K562 (cell line): ENCODE measurements around the gene RRAGD. TPM values are rescaled to one million over a fixed set of nuclear protein-coding genes. Genes with fewer than 3 reads are reported as not detected.

ENCODE experiments used
- ATAC-seq: fragments of 200-7000 bp; cut with Tn5 transposase; 3 replicates; pipeline ENCODE4 v1.9.1; 2020; ENCODE audit warnings: moderate library complexity
- BruUV-seq: library from RNA; stranded (reverse); fragments of 400-500 nt; replicated peaks from 2 replicates; lab custom pipeline; 2021; lab: Mats Ljungman, UMichigan
- CTCF ChIA-PET: fragments of 300-600 bp; formaldehyde crosslinking; extraction: SDS; loops from one replicate; lab custom pipeline; 2021; ENCODE audit warnings: low intra/inter-chr PET ratio; lab: Yijun Ruan, JAX
- POLR2A ChIA-PET: fragments of 300-600, 350-650 bp; sonication (Branson Sonifier 250); formaldehyde crosslinking; extraction: SDS; loops from one replicate; lab custom pipeline; 2021; ENCODE audit warnings: antibody characterized with exemption, inconsistent platforms; lab: Yijun Ruan, JAX
- DNase-seq, 4 experiments: peaks; one replicate each; pipeline versions ENCODE4 v3.0.0 to v3.0.0-alpha.2; 2011 to 2018; ENCODE audit warnings: low spot score in 3 of 4, mixed read lengths in 3 of 4; ENCODE audit errors: extremely low read depth in 1 of 4
- FAIRE-seq: peaks from 2 replicates; lab custom pipeline; 2011; peaks lifted over from hg19 to GRCh38; lab: Jason Lieb, UNC
- H2AFZ ChIP-seq: 2 replicates; pipeline ENCODE4 v1.6.0; 2011; ENCODE audit warnings: low read depth, low read length, control low read depth, inconsistent platforms
- H3K27ac ChIP-seq: fragments of 200-600 bp; 3 replicates; pipeline ENCODE4 v1.8.0; 2011; ENCODE audit warnings: low read depth, mild to moderate bottlenecking, control low read depth, inconsistent platforms, low read length, moderate library complexity, mixed read lengths; ENCODE audit errors: extremely low read depth
- H3K27me3 ChIP-seq, 2 experiments: fragments of 300-600 bp in 1 of 2; 2 replicates in 1 of 2; 3 replicates in 1 of 2; pipeline versions ENCODE4 v1.6.0 to v1.8.0; 2011; ENCODE audit warnings: inconsistent platforms in 2 of 2, low read length in 2 of 2, mild to moderate bottlenecking in 1 of 2, mixed read lengths in 1 of 2, moderate library complexity in 1 of 2; ENCODE audit not compliant: control insufficient read depth in 2 of 2, insufficient read depth in 2 of 2
- H3K36me3 ChIP-seq: fragments of 300-600 bp; 3 replicates; pipeline ENCODE4 v1.8.0; 2011; ENCODE audit warnings: mild to moderate bottlenecking, low read length, inconsistent platforms; ENCODE audit not compliant: control insufficient read depth, insufficient read depth
- H3K4me1 ChIP-seq, 2 experiments: fragments of 200-600 bp in 1 of 2; replicated peaks in 1 of 2; 2 replicates in 1 of 2; 3 replicates in 1 of 2; pipeline versions ENCODE4 v1.5.1 to v1.8.0; 2011; ENCODE audit warnings: inconsistent platforms in 2 of 2, low read length in 2 of 2, mild to moderate bottlenecking in 1 of 2, mixed read lengths in 1 of 2, moderate library complexity in 1 of 2; ENCODE audit not compliant: control insufficient read depth in 2 of 2, insufficient read depth in 2 of 2
- H3K4me2 ChIP-seq: 2 replicates; pipeline ENCODE4 v1.6.1; 2011; ENCODE audit warnings: low read length, control low read depth, inconsistent platforms, mixed read lengths; ENCODE audit not compliant: insufficient read depth
- H3K4me3 ChIP-seq: fragments of 200-600 bp; sonication (generic), shearing (Covaris generic); 2 replicates; pipeline ENCODE4 v1.5.1; 2016; ENCODE audit warnings: control low read depth, inconsistent platforms
- H3K79me2 ChIP-seq: fragments of 200-600 bp; 3 replicates; pipeline ENCODE4 v1.8.0; 2011; ENCODE audit warnings: low read length, inconsistent platforms; ENCODE audit not compliant: control insufficient read depth, insufficient read depth
- H3K9ac ChIP-seq, 2 experiments: 2 replicates each; pipeline versions ENCODE4 v1.6.0 to v1.6.1; 2011; ENCODE audit warnings: low read depth in 2 of 2, low read length in 2 of 2, control low read depth in 1 of 2, inconsistent platforms in 1 of 2, mild to moderate bottlenecking in 1 of 2, mixed read lengths in 1 of 2; ENCODE audit not compliant: insufficient read depth in 1 of 2
- H3K9me1 ChIP-seq: one replicate; pipeline ENCODE4 v1.6.0; 2011; ENCODE audit warnings: inconsistent platforms, mild to moderate bottlenecking, low read length, moderate library complexity; ENCODE audit not compliant: control insufficient read depth, insufficient read depth
- H3K9me3 ChIP-seq: replicated peaks from 2 replicates; pipeline ENCODE4 v1.5.1; 2011; ENCODE audit warnings: low read depth, low read length, inconsistent platforms; ENCODE audit not compliant: control insufficient read depth, insufficient read depth
- H4K20me1 ChIP-seq: replicated peaks from 2 replicates; pipeline ENCODE4 v1.6.1; 2011; ENCODE audit warnings: low read length, inconsistent platforms, mixed read lengths; ENCODE audit not compliant: control insufficient read depth, insufficient read depth
- BHLHE40 ChIP-seq: IDR thresholded peaks from 2 replicates; pipeline ENCODE4 v1.6.1; 2011; ENCODE audit warnings: low read length, improper control_type of control experiment
- MAFG ChIP-seq: fragments of 450-650 bp; conservative IDR thresholded peaks from 2 replicates; pipeline ENCODE4 v1.6.1; 2016; ENCODE audit warnings: missing genetic modification characterization, missing compliant biosample characterization
- MAZ ChIP-seq, 2 experiments: fragments of 450-650 bp in 1 of 2; sonication (generic) in 1 of 2; formaldehyde crosslinking; IDR thresholded peaks in 1 of 2; conservative IDR thresholded peaks in 1 of 2; 2 replicates each; pipeline versions ENCODE4 v1.4.0 to v1.5.0; 2020; ENCODE audit warnings: mild to moderate bottlenecking in 1 of 2, missing genetic modification reagents in 1 of 2
- NFYB ChIP-seq: IDR thresholded peaks from 2 replicates; pipeline ENCODE4 v1.6.1; 2011; ENCODE audit warnings: mild to moderate bottlenecking, moderate library complexity; ENCODE audit not compliant: insufficient read length; ENCODE audit errors: extremely low read depth
- POLR2H ChIP-seq: IDR thresholded peaks from 2 replicates; pipeline ENCODE4 v1.6.1; 2016; ENCODE audit warnings: missing genetic modification characterization, low read depth, mild to moderate bottlenecking, control low read depth, missing compliant biosample characterization, moderate library complexity
- RAD21 ChIP-seq, 2 experiments: fragments of 250-450 bp in 1 of 2; fragments of 450-650 bp in 1 of 2; sonication (Bioruptor Pico) in 1 of 2; formaldehyde crosslinking in 1 of 2; IDR thresholded peaks in 1 of 2; conservative IDR thresholded peaks in 1 of 2; 2 replicates each; pipeline versions ENCODE4 v1.4.0 to v1.8.0; 2020 to 2022; ENCODE audit warnings: mild to moderate bottlenecking in 2 of 2, moderate library complexity in 1 of 2
- RCOR1 ChIP-seq, 2 experiments: IDR thresholded peaks; 2 replicates each; pipeline ENCODE4 v1.6.1; 2012; ENCODE audit warnings: low read depth in 2 of 2, low read length in 2 of 2, borderline replicate concordance in 1 of 2, improper control_type of control experiment in 1 of 2
- TSC22D4 ChIP-seq: fragments of 450-650 bp; IDR thresholded peaks from 2 replicates; pipeline ENCODE4 v1.6.1; 2016; ENCODE audit warnings: missing genetic modification characterization, missing biosample characterization, control low read depth
- ZFP36 ChIP-seq: fragments of 150-350 bp; IDR thresholded peaks from 2 replicates; pipeline ENCODE4 v1.6.1; 2018; ENCODE audit warnings: low read length, low read depth; ENCODE audit not compliant: partially characterized antibody
- WGBS: fragments of 100-300 bp; shearing (Covaris generic); methylation state at CpG from one replicate; pipeline ENCODE4 v1.1.6; 2016; ENCODE audit warnings: low coverage, mixed read lengths; ENCODE audit not compliant: insufficient coverage; ENCODE audit errors: missing lambda C conversion rate; 5-methylcytosine and 5-hydroxymethylcytosine counted together
- in situ Hi-C: fragments of 300-500 bp; cut with MboI; formaldehyde crosslinking; loops from 4 replicates; pipeline ENCODE4 v1.15.0; 2018; ENCODE audit warnings: inconsistent platforms, mixed read lengths
- intact Hi-C: fragments of 100-400 bp; cut with micrococcal nuclease; formaldehyde crosslinking; loops from 2 replicates; pipeline ENCODE4 v1.14.2; 2022
- polyA plus RNA-seq, 8 experiments: library from polyadenylated mRNA; depleted of rRNA in 4 of 8; stranded (reverse) in 5 of 8; unstranded in 3 of 8; fragments of >200 nt; fragmentation: Nextera tagmentation in 2 of 8; fragmentation: Illumina TruSeq in 1 of 8; extraction: Ambion mirVana in 2 of 8; extraction: Trizol in 1 of 8; gene quantifications; 2 replicates each; pipeline versions ENCODE4 v1.2.1 to v1.2.3, GENCODE V29; 2011 to 2014; ENCODE audit warnings: inconsistent platforms in 1 of 8, missing spikeins in 1 of 8
- total RNA-seq, 7 experiments: library from RNA; depleted of rRNA in 6 of 7; stranded (reverse); fragments of >200 nt in 6 of 7; fragmentation: Illumina TruSeq in 2 of 7; extraction: Trizol in 2 of 7; gene quantifications; 2 replicates each; pipeline versions ENCODE4 v1.2.1 to v1.2.3, GENCODE V29; 2011 to 2021; ENCODE audit warnings: low replicate concordance in 1 of 7
- TF ChIP-seq, protein P1 (sequence below): IDR thresholded peaks from 2 replicates; pipeline ENCODE4 v1.6.1; 2012; ENCODE audit warnings: low read depth, low read length, improper control_type of control experiment, borderline replicate concordance
- TF ChIP-seq, protein P2 (sequence below): fragments of 250-450 bp; sonication (Bioruptor Pico); IDR thresholded peaks from 2 replicates; pipeline ENCODE4 v1.5.0; 2021; ENCODE audit warnings: mild to moderate bottlenecking, borderline replicate concordance

The RRAGD gene
- total and polyA plus RNA-seq, 9 of the 15 experiments (the other 6 are each of a cell fraction or from before 2014, with no cell fraction given) = 0.03 to 0.07 (median 0.04) TPM; not detected in 6

DNA sequence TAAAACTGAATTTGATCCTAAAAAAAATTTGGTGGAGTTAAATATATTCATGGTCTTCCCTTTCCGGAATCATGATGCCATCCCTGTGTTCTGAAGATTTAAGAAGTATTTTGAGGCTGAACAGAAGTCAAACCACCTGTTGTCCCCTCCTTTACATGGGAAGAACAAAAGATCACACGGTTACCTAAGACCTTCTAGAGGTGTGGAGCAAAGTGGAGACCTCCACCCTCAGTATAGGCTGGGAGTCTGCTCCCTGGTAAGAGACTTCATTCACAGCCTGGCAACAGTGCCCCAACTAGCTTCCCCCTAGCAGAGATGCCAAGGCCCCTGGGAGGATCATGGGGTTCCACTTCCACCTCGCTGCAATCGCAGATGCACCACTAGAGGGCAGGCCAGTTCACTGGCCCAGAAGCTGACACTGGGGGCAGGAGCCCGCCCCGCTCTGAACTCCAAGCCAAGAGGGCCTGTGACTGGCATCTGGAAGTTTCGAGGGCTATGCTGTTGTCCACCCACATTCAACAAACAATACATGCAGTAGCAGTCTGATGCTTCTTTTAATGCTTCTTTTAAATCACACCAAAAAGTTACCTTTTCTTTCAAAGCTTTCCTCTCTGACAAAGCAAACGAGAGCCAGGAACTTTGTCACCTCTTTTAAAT is 40.1 kb downstream of the RRAGD start:
- BruUV-seq = no TSS peak
- Histone ChIP-seq H3K4me2 (no peak overlapping the region), H3K27ac (no peak overlapping the region), H3K9ac (no peak overlapping the region), H3K4me1 (0 out of 5 replicates have a peak, but pooled peaks cover 0 to 3% of the 10 kb centered on the region in 2 experiments), H3K9me1 (no peaks in the 10 kb centered on the region), H4K20me1 (no peaks in the 10 kb centered on the region), H2AFZ (peak overlapping the region; percentile 71), H3K79me2 (no peaks in the 10 kb centered on the region), H3K4me3 (no peak overlapping the region), H3K27me3 (peaks cover 0 to 6% of the 10 kb centered on the region in 2 experiments; a peak in 4 of 5 replicates), H3K9me3 (no peaks in the 10 kb centered on the region), H3K36me3 (no peaks in the 10 kb centered on the region)
- FAIRE-seq (peak; percentile 88), ATAC-seq (peak; percentile 99), DNase-seq (peak; percentile 68 to 78 (median 72))
- 11% methylated on average over 8 of the region's 8 CpGs for WGBS
- ChIA-PET CTCF (interaction anchor here (0.6 to 1.5 kb wide), 2 partner anchors 238 to 292 kb away, joined by 3 read pairs; no protein-coding TSS in a partner anchor), POLR2A (interaction anchor here (0.5 to 1.7 kb wide), 8 partner anchors 13 to 639 kb away, joined by 3 to 6 read pairs (median 3); no protein-coding TSS in a partner anchor)
- intact Hi-C loops = loop anchor here (2.0 kb wide), 1 partner anchor 239 kb away; no protein-coding TSS in a partner anchor
- in situ Hi-C loops = no loop called here
- peak in 1 of 2 experiments; percentile 42; a peak in 1 of 4 replicates for TF ChIP-seq RCOR1 (IDR thresholded peaks at IDR 0.05; ENCODE audit: borderline replicate concordance in 1 of 2, low read depth in 2 of 2, low read length in 2 of 2)
- TF ChIP-seq RAD21 (CRISPR knock-in tag; conservative IDR thresholded peaks at IDR 0.05 in 1 of 2, IDR thresholded peaks at IDR 0.05 in 1 of 2) = peak; percentile 60 to 78
- peak; percentile 12 for TF ChIP-seq ZFP36
- TF ChIP-seq POLR2H (tag) = no peak
- TF ChIP-seq NFYB = no peak
- no peak for TF ChIP-seq MAFG (tag)
- TF ChIP-seq, protein P1, sequence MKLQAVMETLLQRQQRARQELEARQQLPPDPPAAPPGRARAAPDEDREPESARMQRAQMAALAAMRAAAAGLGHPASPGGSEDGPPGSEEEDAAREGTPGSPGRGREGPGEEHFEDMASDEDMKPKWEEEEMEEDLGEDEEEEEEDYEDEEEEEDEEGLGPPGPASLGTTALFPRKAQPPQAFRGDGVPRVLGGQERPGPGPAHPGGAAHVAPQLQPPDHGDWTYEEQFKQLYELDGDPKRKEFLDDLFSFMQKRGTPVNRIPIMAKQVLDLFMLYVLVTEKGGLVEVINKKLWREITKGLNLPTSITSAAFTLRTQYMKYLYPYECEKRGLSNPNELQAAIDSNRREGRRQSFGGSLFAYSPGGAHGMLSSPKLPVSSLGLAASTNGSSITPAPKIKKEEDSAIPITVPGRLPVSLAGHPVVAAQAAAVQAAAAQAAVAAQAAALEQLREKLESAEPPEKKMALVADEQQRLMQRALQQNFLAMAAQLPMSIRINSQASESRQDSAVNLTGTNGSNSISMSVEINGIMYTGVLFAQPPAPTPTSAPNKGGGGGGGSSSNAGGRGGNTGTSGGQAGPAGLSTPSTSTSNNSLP = 0 out of 2 replicates have a peak, but pooled peaks have one; percentile 34
- 0 out of 2 replicates have a peak, but pooled peaks have one; percentile 21 for TF ChIP-seq BHLHE40
- TF ChIP-seq, protein P2, sequence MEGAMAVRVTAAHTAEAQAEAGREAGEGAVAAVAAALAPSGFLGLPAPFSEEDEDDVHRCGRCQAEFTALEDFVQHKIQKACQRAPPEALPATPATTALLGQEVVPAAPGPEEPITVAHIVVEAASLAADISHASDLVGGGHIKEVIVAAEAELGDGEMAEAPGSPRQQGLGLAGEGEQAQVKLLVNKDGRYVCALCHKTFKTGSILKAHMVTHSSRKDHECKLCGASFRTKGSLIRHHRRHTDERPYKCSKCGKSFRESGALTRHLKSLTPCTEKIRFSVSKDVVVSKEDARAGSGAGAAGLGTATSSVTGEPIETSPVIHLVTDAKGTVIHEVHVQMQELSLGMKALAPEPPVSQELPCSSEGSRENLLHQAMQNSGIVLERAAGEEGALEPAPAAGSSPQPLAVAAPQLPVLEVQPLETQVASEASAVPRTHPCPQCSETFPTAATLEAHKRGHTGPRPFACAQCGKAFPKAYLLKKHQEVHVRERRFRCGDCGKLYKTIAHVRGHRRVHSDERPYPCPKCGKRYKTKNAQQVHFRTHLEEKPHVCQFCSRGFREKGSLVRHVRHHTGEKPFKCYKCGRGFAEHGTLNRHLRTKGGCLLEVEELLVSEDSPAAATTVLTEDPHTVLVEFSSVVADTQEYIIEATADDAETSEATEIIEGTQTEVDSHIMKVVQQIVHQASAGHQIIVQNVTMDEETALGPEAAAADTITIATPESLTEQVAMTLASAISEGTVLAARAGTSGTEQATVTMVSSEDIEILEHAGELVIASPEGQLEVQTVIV (CRISPR knock-in tag) = no peak
- peak in 1 of 2 experiments; percentile 61; a peak in 2 of 4 replicates for TF ChIP-seq MAZ (CRISPR knock-in tag; conservative IDR thresholded peaks at IDR 0.05 in 1 of 2, IDR thresholded peaks at IDR 0.05 in 1 of 2)
- no peak for TF ChIP-seq TSC22D4
